ENCODE data around the gene CARM1. TPM values are rescaled to one million over a fixed set of nuclear protein-coding genes. Genes with fewer than 3 reads are reported as not detected.

Gene CARM1
- total and polyA plus RNA-seq, 2 donors (not counting 1 experiment from before 2014, with no cell fraction given), result 24.8 to 41.9 TPM

- no peaks in the 10 kb centered on the region for H3K9me3 ChIP-seq (ENCODE audit: control insufficient read depth, insufficient read depth, low read depth, low read length)
- H2AFZ ChIP-seq (ENCODE audit: low read length), result no peak overlapping the region
- no peak overlapping the region for H3K9ac ChIP-seq (ENCODE audit: insufficient read depth, low read length)
- H3K4me2 ChIP-seq (ENCODE audit: extremely low read depth, insufficient read depth, low read length), result no peak overlapping the region
- no peaks in the 10 kb centered on the region for H3K79me2 ChIP-seq (ENCODE audit: control insufficient read depth, insufficient read depth, low read length)
- TF ChIP-seq EZH2 (IDR thresholded peaks at IDR 0.05; ENCODE audit: low read length, missing control alignments) (no peak), CTCF (conservative IDR thresholded peaks at IDR 0.05 in 1 of 2, IDR thresholded peaks at IDR 0.05 in 1 of 2; ENCODE audit: low read depth in 1 of 2, low read length in 2 of 2) (no peak)
- H3K4me1 ChIP-seq (ENCODE audit: control insufficient read depth, extremely low read depth, insufficient read depth, low read length), result peaks cover 8% of the 10 kb centered on the region
- no peaks in the 10 kb centered on the region for H4K20me1 ChIP-seq (ENCODE audit: control insufficient read depth, extremely low read depth, insufficient read depth, low read length)
- no peaks in the 10 kb centered on the region for H3K27me3 ChIP-seq (ENCODE audit: control insufficient read depth, insufficient read depth, low read length)
- H3K27ac ChIP-seq (ENCODE audit: insufficient read depth, low read length), result no peak overlapping the region
- DNase-seq (ENCODE audit: low read depth in 2 of 2), result no peak
- H3K4me3 ChIP-seq (replicated peaks in 1 of 4; ENCODE audit: control extremely low read depth in 1 of 4, insufficient read depth in 1 of 4, low read depth in 3 of 4, low read length in 4 of 4), result no peak overlapping the region
- peaks cover 4% of the 10 kb centered on the region for H3K36me3 ChIP-seq (ENCODE audit: control insufficient read depth, insufficient read depth, low read length)
Observed at GRCh38 chr19:10839114-10840050, 32.0 kb upstream of the CARM1 start.

GRCh38 chr19:10842788-10843187 lies 28.6 kb upstream of the CARM1 start:
- Histone ChIP-seq H2AFZ (ENCODE audit: low read length) (no peak overlapping the region), H3K4me3 (replicated peaks in 1 of 4; ENCODE audit: control extremely low read depth in 1 of 4, insufficient read depth in 1 of 4, low read depth in 3 of 4, low read length in 4 of 4) (no peak overlapping the region), H3K27ac (ENCODE audit: insufficient read depth, low read length) (no peak overlapping the region), H4K20me1 (ENCODE audit: control insufficient read depth, extremely low read depth, insufficient read depth, low read length) (no peaks in the 10 kb centered on the region), H3K36me3 (ENCODE audit: control insufficient read depth, insufficient read depth, low read length) (no peaks in the 10 kb centered on the region), H3K27me3 (ENCODE audit: control insufficient read depth, insufficient read depth, low read length) (no peaks in the 10 kb centered on the region), H3K4me2 (ENCODE audit: extremely low read depth, insufficient read depth, low read length) (no peak overlapping the region), H3K4me1 (ENCODE audit: control insufficient read depth, extremely low read depth, insufficient read depth, low read length) (no peaks in the 10 kb centered on the region), H3K79me2 (ENCODE audit: control insufficient read depth, insufficient read depth, low read length) (no peaks in the 10 kb centered on the region), H3K9ac (ENCODE audit: insufficient read depth, low read length) (no peak overlapping the region), H3K9me3 (ENCODE audit: control insufficient read depth, insufficient read depth, low read depth, low read length) (no peaks in the 10 kb centered on the region)
- TF ChIP-seq CTCF (conservative IDR thresholded peaks at IDR 0.05 in 1 of 2, IDR thresholded peaks at IDR 0.05 in 1 of 2; ENCODE audit: low read depth in 1 of 2, low read length in 2 of 2) (no peak), EZH2 (IDR thresholded peaks at IDR 0.05; ENCODE audit: low read length, missing control alignments) (no peak)
- no peak for DNase-seq (ENCODE audit: low read depth in 2 of 2)

- Histone ChIP-seq H4K20me1 (ENCODE audit: control insufficient read depth, extremely low read depth, insufficient read depth, low read length) (no peaks in the 10 kb centered on the region), H3K4me3 (replicated peaks in 1 of 4; ENCODE audit: control extremely low read depth in 1 of 4, insufficient read depth in 1 of 4, low read depth in 3 of 4, low read length in 4 of 4) (no peak overlapping the region), H3K4me1 (ENCODE audit: control insufficient read depth, extremely low read depth, insufficient read depth, low read length) (no peaks in the 10 kb centered on the region)
Observed at GRCh38 chr19:10846500-10847202, 24.7 kb upstream of the CARM1 start.

More at GRCh38 chr19:10846500-10847202, 24.7 kb upstream of the CARM1 start:
- Histone ChIP-seq H2AFZ (ENCODE audit: low read length) (no peak overlapping the region), H3K9ac (ENCODE audit: insufficient read depth, low read length) (no peak overlapping the region), H3K79me2 (ENCODE audit: control insufficient read depth, insufficient read depth, low read length) (no peaks in the 10 kb centered on the region), H3K9me3 (ENCODE audit: control insufficient read depth, insufficient read depth, low read depth, low read length) (no peaks in the 10 kb centered on the region), H3K4me2 (ENCODE audit: extremely low read depth, insufficient read depth, low read length) (no peak overlapping the region), H3K36me3 (ENCODE audit: control insufficient read depth, insufficient read depth, low read length) (no peaks in the 10 kb centered on the region), H3K27me3 (ENCODE audit: control insufficient read depth, insufficient read depth, low read length) (peaks cover 3% of the 10 kb centered on the region), H3K27ac (ENCODE audit: insufficient read depth, low read length) (no peak overlapping the region)
- no peak for TF ChIP-seq EZH2 (IDR thresholded peaks at IDR 0.05; ENCODE audit: low read length, missing control alignments)
- no peak for TF ChIP-seq CTCF (conservative IDR thresholded peaks at IDR 0.05 in 1 of 2, IDR thresholded peaks at IDR 0.05 in 1 of 2; ENCODE audit: low read depth in 1 of 2, low read length in 2 of 2)
- DNase-seq (ENCODE audit: low read depth in 2 of 2), result no peak
